Fibroblast of lung (primary cell): Measurements from ENCODE around the gene RPUSD4. TPM values are rescaled to one million over a fixed set of nuclear protein-coding genes. Genes with fewer than 3 reads are reported as not detected.

Experiments used
- DNase-seq, 2 donors: peaks; one replicate each; pipeline versions ENCODE4 v3.0.0 to v3.0.0-alpha.2; 2010; ENCODE audit warnings: low read depth in 2 of 2
- H2AFZ ChIP-seq: 2 replicates; pipeline ENCODE4 v1.5.1; 2012; ENCODE audit warnings: low read length, control low read depth, inconsistent platforms
- H3K27ac ChIP-seq: 2 replicates; pipeline ENCODE4 v1.5.1; 2011; ENCODE audit warnings: low read length, control low read depth; ENCODE audit not compliant: insufficient read depth
- H3K27me3 ChIP-seq: 2 replicates; pipeline ENCODE4 v1.5.1; 2011; ENCODE audit warnings: mild to moderate bottlenecking, low read length; ENCODE audit not compliant: control insufficient read depth, insufficient read depth
- H3K36me3 ChIP-seq: 2 replicates; pipeline ENCODE4 v1.5.1; 2011; ENCODE audit warnings: low read length; ENCODE audit not compliant: control insufficient read depth, insufficient read depth
- H3K4me1 ChIP-seq: 2 replicates; pipeline ENCODE4 v1.5.1; 2011; ENCODE audit warnings: low read length; ENCODE audit not compliant: control insufficient read depth, insufficient read depth; ENCODE audit errors: extremely low read depth
- H3K4me2 ChIP-seq: 2 replicates; pipeline ENCODE4 v1.5.1; 2011; ENCODE audit warnings: low read length, control low read depth; ENCODE audit not compliant: insufficient read depth; ENCODE audit errors: extremely low read depth
- H3K4me3 ChIP-seq, 4 experiments: fragments of 200-600 bp in 1 of 4; sonication (generic) in 1 of 4; replicated peaks in 1 of 4; 2 replicates each; pipeline ENCODE4 v1.5.1; 2011 to 2016; ENCODE audit warnings: low read length in 4 of 4, low read depth in 3 of 4, mild to moderate bottlenecking in 3 of 4, control low read depth in 2 of 4, inconsistent platforms in 1 of 4, mixed read lengths in 1 of 4; ENCODE audit not compliant: insufficient read depth in 1 of 4; ENCODE audit errors: control extremely low read depth in 1 of 4
- H3K79me2 ChIP-seq: 2 replicates; pipeline ENCODE4 v1.5.1; 2012; ENCODE audit warnings: mild to moderate bottlenecking, low read length, inconsistent platforms; ENCODE audit not compliant: control insufficient read depth, insufficient read depth
- H3K9ac ChIP-seq: 2 replicates; pipeline ENCODE4 v1.5.1; 2011; ENCODE audit warnings: mild to moderate bottlenecking, low read length, control low read depth; ENCODE audit not compliant: insufficient read depth
- H3K9me3 ChIP-seq: 2 replicates; pipeline ENCODE4 v1.5.1; 2012; ENCODE audit warnings: low read depth, low read length; ENCODE audit not compliant: control insufficient read depth, insufficient read depth
- H4K20me1 ChIP-seq: 2 replicates; pipeline ENCODE4 v1.5.1; 2011; ENCODE audit warnings: low read length; ENCODE audit not compliant: control insufficient read depth, insufficient read depth; ENCODE audit errors: extremely low read depth
- EZH2 ChIP-seq: IDR thresholded peaks from 2 replicates; pipeline ENCODE4 v1.5.1; 2012; ENCODE audit warnings: low read length, control low read depth, mild to moderate bottlenecking; ENCODE audit errors: missing control alignments
- polyA plus RNA-seq, 2 donors: library from polyadenylated mRNA; depleted of rRNA in 1 of 2; stranded (reverse) in 1 of 2; unstranded in 1 of 2; fragments of >200 nt; gene quantifications; 2 replicates each; pipeline ENCODE4 v1.2.1, GENCODE V29; 2011 to 2012; ENCODE audit warnings: missing spikeins in 1 of 2
- total RNA-seq: library from RNA; depleted of rRNA; stranded (reverse); fragments of >200 nt; gene quantifications from 2 replicates; pipeline ENCODE4 v1.2.1, GENCODE V29; 2014
- TF ChIP-seq, protein P1 (sequence below), 2 donors: IDR thresholded peaks in 1 of 2; conservative IDR thresholded peaks in 1 of 2; 1 replicate in 1 of 2; 2 replicates in 1 of 2; pipeline ENCODE4 v1.5.1; 2011 to 2012; ENCODE audit warnings: low read length in 2 of 2, control low read depth in 1 of 2, inconsistent platforms in 1 of 2, low read depth in 1 of 2, mild to moderate bottlenecking in 1 of 2

RPUSD4 gene
- total and polyA plus RNA-seq, 2 donors (not counting 1 experiment from before 2014, with no cell fraction given) = 16.3 to 26.9 TPM

DNA sequence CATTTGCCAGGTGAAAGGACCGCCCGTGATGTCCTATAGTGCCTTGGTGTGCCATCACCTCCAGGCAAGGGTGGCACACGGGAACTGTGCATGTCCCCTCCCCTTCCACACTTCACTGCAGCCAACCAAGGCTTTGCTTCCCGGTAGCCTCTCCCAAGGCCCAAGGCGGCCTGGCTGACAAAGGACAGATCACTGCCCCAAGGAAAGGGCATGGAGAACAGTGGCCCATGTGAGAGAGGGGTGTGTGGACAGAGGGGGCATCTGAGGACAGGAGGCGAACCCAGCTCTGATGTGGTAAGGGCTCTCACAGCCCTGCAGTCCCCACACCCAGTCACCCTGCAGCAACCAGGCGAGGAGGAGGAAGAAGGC, 50.4 kb downstream of the RPUSD4 start:
- H3K4me2 ChIP-seq = no peak overlapping the region
- no peak for DNase-seq
- no peak overlapping the region for H3K9ac ChIP-seq
- peaks cover 2% of the 10 kb centered on the region for H3K4me1 ChIP-seq
- no peak overlapping the region for H3K4me3 ChIP-seq
- H4K20me1 ChIP-seq = no peaks in the 10 kb centered on the region
- H3K27me3 ChIP-seq = peaks cover 3% of the 10 kb centered on the region
- no peaks in the 10 kb centered on the region for H3K9me3 ChIP-seq
- H3K27ac ChIP-seq = no peak overlapping the region
- TF ChIP-seq EZH2 = no peak
- TF ChIP-seq, protein P1, sequence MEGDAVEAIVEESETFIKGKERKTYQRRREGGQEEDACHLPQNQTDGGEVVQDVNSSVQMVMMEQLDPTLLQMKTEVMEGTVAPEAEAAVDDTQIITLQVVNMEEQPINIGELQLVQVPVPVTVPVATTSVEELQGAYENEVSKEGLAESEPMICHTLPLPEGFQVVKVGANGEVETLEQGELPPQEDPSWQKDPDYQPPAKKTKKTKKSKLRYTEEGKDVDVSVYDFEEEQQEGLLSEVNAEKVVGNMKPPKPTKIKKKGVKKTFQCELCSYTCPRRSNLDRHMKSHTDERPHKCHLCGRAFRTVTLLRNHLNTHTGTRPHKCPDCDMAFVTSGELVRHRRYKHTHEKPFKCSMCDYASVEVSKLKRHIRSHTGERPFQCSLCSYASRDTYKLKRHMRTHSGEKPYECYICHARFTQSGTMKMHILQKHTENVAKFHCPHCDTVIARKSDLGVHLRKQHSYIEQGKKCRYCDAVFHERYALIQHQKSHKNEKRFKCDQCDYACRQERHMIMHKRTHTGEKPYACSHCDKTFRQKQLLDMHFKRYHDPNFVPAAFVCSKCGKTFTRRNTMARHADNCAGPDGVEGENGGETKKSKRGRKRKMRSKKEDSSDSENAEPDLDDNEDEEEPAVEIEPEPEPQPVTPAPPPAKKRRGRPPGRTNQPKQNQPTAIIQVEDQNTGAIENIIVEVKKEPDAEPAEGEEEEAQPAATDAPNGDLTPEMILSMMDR (conservative IDR thresholded peaks at IDR 0.05 in 1 of 2, IDR thresholded peaks at IDR 0.05 in 1 of 2; ENCODE audit: low read depth in 1 of 2, low read length in 2 of 2) = no peak
- no peaks in the 10 kb centered on the region for H3K79me2 ChIP-seq
- H3K36me3 ChIP-seq = no peaks in the 10 kb centered on the region
- no peak overlapping the region for H2AFZ ChIP-seq

DNA sequence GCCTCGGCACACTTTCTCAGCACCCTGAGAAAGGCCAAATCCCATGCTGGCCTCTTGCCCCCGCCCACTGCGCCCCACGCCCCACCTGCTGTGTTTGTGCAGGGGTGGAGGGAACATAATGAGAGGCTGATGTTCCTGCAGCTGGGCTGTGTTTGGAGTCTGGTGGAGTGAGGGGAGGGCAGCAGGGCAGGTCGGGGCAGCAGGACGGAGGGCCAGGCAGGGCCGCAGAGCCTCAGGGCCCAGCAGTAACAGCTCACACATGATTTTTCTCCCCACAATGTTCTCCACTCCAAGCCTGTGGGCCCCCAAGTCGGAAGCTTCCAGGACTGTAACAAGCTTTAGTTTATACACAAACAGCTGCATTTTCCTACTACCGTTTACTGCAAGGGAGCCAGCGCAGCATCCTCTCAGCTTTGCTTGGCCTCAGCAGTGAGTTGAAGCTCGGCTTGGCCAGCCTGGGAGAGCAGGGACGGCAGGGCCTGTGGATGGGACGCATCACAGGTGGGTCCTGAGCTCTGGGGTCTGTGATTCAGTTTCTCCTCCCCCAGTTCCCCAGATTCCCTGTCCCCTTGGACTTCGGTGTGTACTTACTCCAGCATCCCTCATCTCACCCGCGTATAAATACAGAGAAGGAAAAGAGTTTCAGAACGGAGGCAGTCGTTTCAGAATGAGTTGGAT, 51.0 kb downstream of the RPUSD4 start:
- TF ChIP-seq EZH2 = no peak
- TF ChIP-seq, protein P1 (conservative IDR thresholded peaks at IDR 0.05 in 1 of 2, IDR thresholded peaks at IDR 0.05 in 1 of 2; ENCODE audit: low read depth in 1 of 2, low read length in 2 of 2) = no peak
- H3K27me3 ChIP-seq = peaks cover 3% of the 10 kb centered on the region
- no peak overlapping the region for H3K4me3 ChIP-seq
- H3K36me3 ChIP-seq = no peaks in the 10 kb centered on the region
- no peak overlapping the region for H3K4me2 ChIP-seq
- H3K9me3 ChIP-seq = no peaks in the 10 kb centered on the region
- no peaks in the 10 kb centered on the region for H4K20me1 ChIP-seq
- H3K79me2 ChIP-seq = no peaks in the 10 kb centered on the region
- no peak overlapping the region for H3K27ac ChIP-seq
- H3K9ac ChIP-seq = no peak overlapping the region
- no peak overlapping the region for H2AFZ ChIP-seq
- peak in 1 of 2 donors; percentile 63 for DNase-seq
- peaks cover 2% of the 10 kb centered on the region for H3K4me1 ChIP-seq

DNA sequence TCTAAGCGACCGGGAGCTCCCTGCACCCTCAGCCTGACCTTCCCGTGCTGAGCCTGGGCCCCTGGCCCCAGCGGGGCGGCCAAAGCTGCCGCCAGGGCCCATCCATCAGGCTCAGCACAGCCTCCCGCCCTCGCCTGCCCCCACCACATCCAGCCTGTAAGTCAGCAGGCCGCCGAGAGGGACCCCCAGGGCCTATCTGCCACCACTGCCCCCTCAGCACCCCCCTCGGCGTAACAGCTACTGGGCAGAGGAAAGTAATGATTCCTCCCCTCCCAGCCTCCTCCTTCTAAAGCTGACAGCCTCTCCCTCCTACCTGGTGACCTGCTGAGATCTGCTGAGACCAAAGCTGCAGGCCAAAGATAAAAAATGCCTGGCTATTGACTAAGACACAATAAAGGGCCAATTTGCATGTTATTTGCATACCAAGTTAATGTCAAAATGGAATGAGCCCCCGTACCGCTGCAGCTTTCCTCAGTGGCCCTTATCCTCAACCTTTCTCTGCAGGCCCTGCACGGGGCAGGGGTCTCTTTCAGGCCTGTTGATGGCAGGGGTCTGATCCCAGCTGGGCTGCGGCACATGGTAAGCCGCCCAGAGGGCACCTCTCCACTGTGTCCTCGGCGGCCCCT, 51.6 kb downstream of the RPUSD4 start:
- no peak for DNase-seq

More for the DNA sequence above, 51.6 kb downstream of the RPUSD4 start:
- TF ChIP-seq, protein P1 (conservative IDR thresholded peaks at IDR 0.05 in 1 of 2, IDR thresholded peaks at IDR 0.05 in 1 of 2; ENCODE audit: low read depth in 1 of 2, low read length in 2 of 2) = no peak
- TF ChIP-seq EZH2 = no peak
- no peak overlapping the region for H3K27ac ChIP-seq
- no peak overlapping the region for H2AFZ ChIP-seq
- peaks cover 2% of the 10 kb centered on the region for H3K4me1 ChIP-seq
- peaks cover 4% of the 10 kb centered on the region for H3K27me3 ChIP-seq
- no peaks in the 10 kb centered on the region for H3K9me3 ChIP-seq
- no peaks in the 10 kb centered on the region for H4K20me1 ChIP-seq
- no peaks in the 10 kb centered on the region for H3K79me2 ChIP-seq
- no peaks in the 10 kb centered on the region for H3K36me3 ChIP-seq
- no peak overlapping the region for H3K4me3 ChIP-seq
- no peak overlapping the region for H3K9ac ChIP-seq
- no peak overlapping the region for H3K4me2 ChIP-seq
